Prostate gland (tissue), 2 donors: ENCODE results near the gene NUDCD3.

Source experiments
- CTCF ChIP-seq, 4 experiments: fragments of 200-600 bp in 2 of 4; fragments of 450-650 bp in 2 of 4; sonication (generic) in 2 of 4; IDR thresholded peaks; 1 replicate in 3 of 4; 2 replicates in 1 of 4; pipeline ENCODE4 v1.5.1; 2016 to 2019; ENCODE audit warnings: antibody characterized with exemption in 4 of 4, mild to moderate bottlenecking in 2 of 4, moderate library complexity in 2 of 4
- POLR2A ChIP-seq: fragments of 450-650 bp; IDR thresholded peaks from one replicate; pipeline ENCODE4 v1.6.1; 2016; ENCODE audit warnings: antibody characterized with exemption, mild to moderate bottlenecking

GRCh38 chr7:44416941-44417340 is 73.5 kb downstream of the NUDCD3 start:
- TF ChIP-seq CTCF (IDR thresholded peaks at IDR 0.05) (no peak), POLR2A (no peak)
